Transverse colon (tissue), 3 donors: ENCODE measurements around the gene LRSAM1.

Experiments
- CTCF ChIP-seq, 5 experiments: fragments of 200-600 bp in 3 of 5; fragments of 450-650 bp in 2 of 5; sonication (generic) in 3 of 5; IDR thresholded peaks; 1 replicate in 2 of 5; 2 replicates in 3 of 5; pipeline ENCODE4 v1.5.1; 2016 to 2017; ENCODE audit warnings: antibody characterized with exemption in 5 of 5, inconsistent platforms in 3 of 5, mild to moderate bottlenecking in 2 of 5, moderate library complexity in 1 of 5
- POLR2A ChIP-seq: fragments of 450-650 bp; IDR thresholded peaks from one replicate; pipeline ENCODE4 v1.6.1; 2016; ENCODE audit warnings: antibody characterized with exemption, mild to moderate bottlenecking, moderate library complexity

GRCh38 chr9:127504887-127505251, 53.6 kb downstream of the LRSAM1 start:
- no peak for TF ChIP-seq CTCF (IDR thresholded peaks at IDR 0.05)
- no peak for TF ChIP-seq POLR2A
